Pulmonary artery endothelial cell (primary cell): Measurements from ENCODE around the gene SPN. TPM values are rescaled to one million over a fixed set of nuclear protein-coding genes. Genes with fewer than 3 reads are reported as not detected.
"Not testable (repeated sequence)": the region's sequence is repeated elsewhere in the genome, so short reads cannot be mapped to it uniquely, and the experiment has no call there.

Experiments used
- DNase-seq: peaks from one replicate; pipeline ENCODE4 v3.0.0-alpha.2; 2011; ENCODE audit warnings: low read depth, low spot score
- total RNA-seq: library from RNA; depleted of rRNA; stranded (reverse); fragments of >200 nt; gene quantifications from 2 replicates; pipeline ENCODE4 v1.2.3, GENCODE V29; 2014

The SPN gene
- total RNA-seq, 1 donor from 2014 or later: not detected

DNA sequence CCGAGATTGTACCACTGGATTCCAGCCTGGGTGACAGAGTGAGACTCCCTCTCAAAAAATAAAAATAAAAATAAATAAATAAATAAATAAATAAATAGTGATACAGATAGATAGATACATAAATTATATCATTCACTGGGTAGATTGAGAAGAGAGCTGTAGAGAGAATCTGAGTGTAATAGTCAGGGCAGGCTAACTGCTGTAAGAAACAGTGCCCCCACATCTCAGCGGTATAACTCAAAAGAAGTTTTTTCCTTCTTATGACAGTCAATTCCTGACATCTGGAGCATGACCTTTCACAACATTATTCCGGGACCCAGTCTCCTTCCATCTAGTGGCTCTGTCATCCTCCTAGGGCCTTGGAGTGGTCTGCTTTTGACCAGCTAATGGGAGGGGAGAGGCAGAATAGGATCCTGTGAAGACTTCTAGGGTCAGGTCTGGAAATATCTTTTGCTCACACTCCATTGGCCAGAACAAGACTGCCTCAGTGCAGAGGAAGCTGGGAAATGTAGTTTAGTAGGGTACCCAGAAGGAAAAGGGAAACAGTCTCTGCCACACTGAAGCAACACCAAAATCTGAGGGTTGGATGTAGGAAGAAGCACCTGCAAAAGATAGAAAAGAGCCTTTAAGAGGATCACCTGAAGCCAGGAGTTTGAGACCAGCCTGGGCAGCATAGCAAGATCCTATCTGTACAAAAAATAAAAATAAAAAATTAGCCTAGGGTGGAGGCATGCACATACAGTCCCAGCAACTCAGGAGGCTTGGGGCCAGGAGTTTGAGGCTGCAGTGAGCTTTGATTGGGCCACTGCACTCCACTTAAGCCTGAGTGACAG lies 13.0 kb downstream of the SPN start:
- no peak for DNase-seq

- DNase-seq: no peak
Measured at GRCh38 chr16:29676989-29677785, 14.1 kb downstream of the SPN start.

GRCh38 chr16:29678691-29679267 lies 15.7 kb downstream of the SPN start, which contains the start of gene QPRT:
Gene QPRT (plus strand): TSS chr16:29679180. CDS start chr16:29679198, 18 bp downstream.
- DNase-seq: no peak

DNA sequence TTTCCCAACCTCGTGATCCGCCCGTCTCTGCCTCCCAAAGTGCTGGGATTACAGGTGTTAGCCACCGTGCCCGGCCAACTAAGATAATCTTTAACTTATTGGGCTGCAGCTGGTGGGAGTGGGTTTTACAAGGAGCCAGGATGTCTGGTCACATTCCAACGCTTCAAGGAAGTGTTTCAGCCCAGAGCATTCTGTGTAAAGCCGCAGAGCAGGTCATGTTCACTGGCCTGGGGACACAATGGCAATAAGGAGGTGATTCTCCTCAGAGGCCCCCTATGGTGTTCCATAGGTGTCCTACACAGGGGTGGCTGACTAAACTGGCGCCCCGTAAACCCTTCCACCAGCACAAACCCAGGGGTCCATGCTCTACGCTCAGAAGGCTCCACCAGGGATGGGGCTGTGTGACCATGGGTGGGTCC lies 17.1 kb downstream of the SPN start:
- no peak for DNase-seq

DNA sequence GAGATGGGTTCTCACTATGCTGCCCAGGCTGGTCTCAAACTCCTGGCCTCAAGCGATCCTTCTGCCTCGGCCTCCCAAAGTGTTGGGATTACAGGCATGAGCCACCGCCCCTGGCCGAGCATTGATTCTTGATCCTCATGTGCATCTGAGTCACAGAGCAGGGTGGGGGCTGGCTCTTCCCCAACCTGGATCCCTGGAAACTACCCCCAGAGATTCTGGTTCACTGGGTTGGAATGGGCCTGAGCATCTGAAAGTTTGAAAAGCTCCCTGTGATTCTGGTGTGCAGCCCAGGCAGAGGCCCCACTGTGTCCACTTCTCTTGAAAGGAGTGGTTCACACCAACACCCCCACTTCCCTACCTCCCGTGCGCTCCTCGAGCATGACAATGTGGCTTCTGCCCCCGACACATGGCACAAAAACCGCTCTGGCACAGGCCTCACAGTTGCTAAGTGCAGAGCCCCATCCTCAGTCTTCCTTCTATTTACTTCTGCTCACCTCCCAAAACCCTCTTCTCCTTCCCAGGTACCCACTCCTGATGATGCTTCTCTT lies 20.6 kb downstream of the SPN start:
- DNase-seq: no peak

- no peak for DNase-seq
Measured at GRCh38 chr16:29684679-29685078, 21.6 kb downstream of the SPN start.

DNA sequence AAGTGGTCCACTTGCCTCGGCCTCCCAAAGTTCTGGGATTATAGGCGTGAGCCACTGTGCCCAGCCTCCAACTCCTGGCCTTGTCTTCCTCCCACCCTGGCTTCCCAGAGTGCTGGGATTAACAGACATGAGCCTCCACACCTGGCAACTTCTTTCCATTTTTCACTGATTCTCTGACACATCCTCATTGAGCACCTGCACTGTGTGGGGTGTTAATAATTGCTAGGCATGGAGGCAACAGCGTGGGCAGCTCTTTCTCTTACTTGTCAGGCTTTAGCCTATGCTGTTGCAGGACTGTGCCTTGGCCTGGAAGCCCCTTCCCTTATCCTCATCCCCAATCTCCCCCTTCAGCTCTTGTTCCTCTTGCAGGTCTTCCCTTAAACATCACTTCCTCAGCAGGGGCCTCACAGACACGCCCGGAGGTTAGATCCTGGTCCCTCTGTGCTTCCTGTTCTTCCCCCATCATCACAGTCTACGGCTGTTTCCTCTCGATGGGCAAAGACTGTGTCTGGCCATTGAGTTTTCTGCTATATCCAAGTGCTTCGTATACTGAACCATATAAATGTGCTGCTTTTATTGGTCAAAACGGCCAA lies 23.8 kb downstream of the SPN start:
- DNase-seq: no peak

DNA sequence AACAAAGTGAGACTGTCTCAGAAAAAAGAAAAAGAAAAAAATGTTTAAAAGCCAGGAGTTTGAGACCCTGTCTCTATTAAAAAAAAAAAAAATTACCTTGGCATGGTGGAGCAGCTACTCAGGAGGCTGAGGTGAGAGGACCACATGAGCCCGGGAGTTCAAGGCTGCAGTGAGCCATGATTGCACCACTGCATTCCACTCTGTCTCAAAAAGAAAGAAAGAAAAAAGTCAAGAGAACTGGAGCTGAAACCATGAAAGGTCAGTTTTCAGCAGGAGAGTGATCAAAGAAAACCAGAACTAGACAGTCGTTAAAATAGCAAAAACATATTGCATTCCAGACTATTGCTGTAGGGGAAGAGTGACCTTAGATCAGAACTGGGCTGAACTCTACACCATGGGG lies 24.7 kb downstream of the SPN start:
- no peak for DNase-seq

DNA sequence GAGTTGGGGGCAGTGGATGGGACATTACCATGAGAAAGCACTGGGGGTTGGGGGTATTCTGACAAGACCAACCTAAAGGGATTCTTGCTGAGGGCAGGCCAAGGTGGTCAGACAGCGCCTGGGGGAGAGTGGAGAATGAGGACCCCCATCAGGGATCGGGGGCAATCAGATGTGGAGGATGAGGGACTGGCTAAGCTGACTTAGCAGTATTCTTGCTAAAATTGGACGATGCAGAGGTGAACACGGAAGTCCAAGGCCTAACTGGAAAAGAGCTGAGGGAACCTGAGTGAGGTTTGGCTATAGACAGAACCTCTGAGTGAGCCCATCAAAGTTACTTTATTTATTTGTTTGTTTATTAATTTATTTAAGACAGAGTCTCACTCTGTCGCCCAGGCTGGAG lies 25.1 kb downstream of the SPN start:
- no peak for DNase-seq

DNA sequence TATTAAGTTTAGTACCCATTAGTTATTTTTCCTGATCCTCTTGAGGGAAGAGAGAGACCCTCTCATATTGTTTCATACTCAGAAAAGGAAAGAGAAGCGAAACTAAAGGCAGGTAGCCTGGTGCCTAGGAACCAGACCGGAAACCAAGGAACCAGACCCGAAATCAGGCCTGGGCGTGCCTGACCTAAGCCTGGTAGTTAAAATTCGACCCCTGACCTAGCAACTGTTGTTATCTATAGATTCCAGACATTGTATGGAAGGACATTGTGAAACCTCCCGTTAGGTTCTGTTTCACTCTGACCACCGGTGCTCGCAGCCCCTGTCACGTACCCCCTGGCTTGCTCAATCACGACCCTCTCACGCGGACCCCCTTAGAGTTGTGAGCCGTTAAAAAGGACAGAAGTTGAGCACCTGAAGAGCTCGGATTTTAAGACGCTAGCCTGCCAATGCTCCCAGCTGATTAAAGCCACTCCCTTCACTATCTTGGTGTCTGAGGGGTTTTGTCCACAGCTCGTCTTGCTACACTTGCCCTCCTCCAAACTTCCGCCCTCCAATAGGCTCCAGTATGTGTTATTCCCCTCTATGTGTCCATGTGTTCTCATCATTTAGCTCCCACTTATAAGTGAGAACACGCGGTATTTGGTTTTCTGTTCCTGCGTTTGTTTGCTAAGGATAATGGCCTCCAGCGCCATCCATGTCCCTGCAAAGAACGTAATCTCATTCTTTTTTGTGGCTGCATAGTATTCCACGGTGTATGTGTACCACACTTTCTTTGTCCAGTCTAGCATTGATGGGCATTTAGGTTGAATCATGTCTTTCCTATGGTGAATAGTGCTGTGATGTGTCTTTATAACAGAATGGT lies 26.7 kb downstream of the SPN start:
- DNase-seq: not testable (repeated sequence)

DNA sequence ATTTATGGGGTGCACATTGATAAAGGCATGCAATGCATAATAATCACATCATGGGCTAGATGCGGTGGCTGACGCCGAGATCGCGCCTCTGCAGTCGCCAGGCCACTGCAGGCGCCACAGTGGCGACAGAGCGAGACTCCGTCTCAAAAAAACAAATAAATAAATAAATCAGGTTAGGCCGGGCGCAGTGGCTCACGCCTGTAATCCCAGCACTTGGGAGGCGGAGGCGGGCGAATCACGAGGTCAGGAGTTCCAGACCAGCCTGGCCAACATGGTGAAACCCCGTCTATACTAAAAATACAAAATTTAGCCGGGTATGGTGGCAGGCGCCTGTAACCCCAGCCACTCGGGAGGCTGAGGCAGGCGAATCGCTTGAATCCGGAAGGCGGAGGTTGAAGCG lies 29.6 kb downstream of the SPN start:
- not testable (repeated sequence) for DNase-seq

DNA sequence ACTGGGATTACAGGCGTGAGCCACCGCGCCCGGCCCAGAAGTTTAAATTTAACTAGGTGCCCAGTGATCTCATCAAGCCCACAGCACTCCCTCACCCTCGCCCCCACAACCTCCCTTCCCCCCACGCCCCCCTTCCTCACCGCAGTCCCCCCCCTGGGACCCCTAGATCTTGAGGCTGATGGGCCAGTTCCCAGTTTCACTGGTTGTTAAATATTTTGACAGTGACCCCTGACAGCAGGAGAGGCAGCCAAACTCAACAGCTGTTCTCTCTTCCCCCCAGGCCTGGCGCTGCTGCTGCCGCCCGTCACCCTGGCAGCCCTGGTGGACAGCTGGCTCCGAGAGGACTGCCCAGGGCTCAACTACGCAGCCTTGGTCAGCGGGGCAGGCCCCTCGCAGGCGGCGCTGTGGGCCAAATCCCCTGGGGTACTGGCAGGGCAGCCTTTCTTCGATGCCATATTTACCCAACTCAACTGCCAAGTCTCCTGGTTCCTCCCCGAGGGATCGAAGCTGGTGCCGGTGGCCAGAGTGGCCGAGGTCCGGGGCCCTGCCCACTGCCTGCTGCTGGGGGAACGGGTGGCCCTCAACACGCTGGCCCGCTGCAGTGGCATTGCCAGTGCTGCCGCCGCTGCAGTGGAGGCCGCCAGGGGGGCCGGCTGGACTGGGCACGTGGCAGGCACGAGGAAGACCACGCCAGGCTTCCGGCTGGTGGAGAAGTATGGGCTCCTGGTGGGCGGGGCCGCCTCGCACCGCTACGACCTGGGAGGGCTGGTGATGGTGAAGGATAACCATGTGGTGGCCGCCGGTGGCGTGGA lies 31.5 kb downstream of the SPN start:
- no peak for DNase-seq

DNA sequence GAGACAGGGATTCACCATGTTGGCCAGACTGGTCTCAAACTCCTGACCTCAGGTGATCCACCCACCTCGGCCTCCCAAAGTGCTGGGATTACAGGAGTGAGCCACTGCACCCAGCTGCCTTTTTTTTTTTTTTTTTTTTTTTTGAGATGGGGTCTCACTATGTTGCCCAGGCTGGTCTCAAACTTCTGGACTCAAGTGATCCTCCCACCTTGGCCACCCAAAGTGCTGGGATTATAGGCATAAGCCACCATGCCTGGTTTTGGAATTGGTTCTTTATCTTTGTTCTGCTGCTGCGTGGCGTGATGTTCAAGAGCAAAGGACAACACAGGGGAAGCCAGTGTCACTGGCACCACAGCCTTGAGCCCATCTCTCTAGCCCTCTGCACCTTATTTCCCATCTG lies 32.6 kb downstream of the SPN start:
- not testable (repeated sequence) for DNase-seq

DNA sequence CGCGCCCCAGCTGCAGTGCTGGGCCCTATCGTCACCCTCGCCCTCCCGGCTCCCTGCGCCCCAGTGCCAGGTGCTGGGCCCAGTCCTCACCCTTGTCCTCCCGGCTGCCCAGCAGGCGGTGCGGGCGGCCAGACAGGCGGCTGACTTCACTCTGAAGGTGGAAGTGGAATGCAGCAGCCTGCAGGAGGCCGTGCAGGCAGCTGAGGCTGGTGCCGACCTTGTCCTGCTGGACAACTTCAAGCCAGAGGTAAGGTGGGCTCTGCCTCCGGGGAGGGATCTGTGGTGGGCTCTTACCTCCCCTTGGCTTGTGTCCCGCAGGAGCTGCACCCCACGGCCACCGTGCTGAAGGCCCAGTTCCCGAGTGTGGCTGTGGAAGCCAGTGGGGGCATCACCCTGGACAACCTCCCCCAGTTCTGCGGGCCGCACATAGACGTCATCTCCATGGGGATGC lies 33.9 kb downstream of the SPN start:
- no peak for DNase-seq

- no peak for DNase-seq
Measured at GRCh38 chr16:29697391-29697790, 34.3 kb downstream of the SPN start.

DNA sequence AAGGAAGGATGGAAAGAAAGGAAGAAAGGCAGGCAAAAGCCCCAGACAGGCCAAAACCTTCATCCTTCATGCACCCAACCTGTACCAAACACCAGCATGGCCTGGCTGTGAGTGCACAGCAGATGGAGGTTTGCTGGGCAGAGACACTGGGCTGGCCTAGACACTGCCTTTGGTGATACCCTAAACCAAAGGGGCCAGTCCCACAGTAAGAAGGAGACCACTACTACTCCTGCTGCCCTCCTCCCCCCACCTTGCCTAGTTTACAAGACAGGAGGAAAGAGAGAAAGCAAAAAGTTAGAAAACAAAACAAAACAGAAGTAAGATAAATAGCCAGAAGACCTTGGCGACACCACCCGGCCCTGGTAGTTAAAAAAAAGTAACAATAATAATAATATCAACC lies 35.0 kb downstream of the SPN start:
- no peak for DNase-seq

DNA sequence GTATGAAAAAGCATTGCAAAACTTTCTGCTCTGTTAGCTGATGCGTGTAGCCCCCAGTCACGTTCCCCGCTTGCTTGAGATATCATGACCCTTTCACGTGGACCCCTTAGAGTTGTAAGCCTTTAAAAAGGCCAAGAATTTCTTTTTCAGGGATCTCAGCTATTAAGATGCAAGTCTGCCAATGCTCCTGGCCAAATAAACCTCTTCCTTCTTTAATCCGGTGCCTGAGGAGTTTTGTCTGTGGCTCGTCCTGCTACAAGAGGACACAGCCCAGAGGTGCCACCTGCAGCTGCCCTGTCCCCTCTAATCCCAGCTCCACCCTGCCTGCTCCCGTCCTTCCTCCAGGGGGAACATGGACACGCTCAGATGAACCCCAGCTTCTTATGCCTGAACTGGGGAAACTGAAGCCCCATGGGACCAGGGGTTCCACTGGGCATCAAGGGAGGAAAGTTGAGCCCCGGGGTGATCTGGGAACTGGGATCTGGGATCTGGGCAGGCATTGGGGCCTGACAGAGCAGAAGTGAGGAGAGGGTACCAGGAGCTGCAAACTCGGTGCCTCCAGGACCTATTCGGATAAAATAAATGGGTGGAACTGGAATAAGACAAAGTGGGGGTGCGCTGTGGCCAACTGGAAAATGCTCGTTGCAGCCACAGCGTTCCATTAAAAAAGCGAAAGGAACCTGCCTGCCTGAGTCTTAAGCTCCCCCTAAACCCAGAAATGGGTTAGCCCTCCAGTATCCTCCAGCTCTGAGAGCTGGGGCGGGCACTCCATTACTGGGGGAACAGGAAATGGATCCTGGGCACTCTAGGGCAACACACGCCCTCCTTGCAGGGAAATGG lies 35.7 kb downstream of the SPN start:
- no peak for DNase-seq

GRCh38 chr16:29699324-29700219 lies 36.5 kb downstream of the SPN start:
- DNase-seq: no peak
